ENCODE data around the gene BMF. TPM values are rescaled to one million over a fixed set of nuclear protein-coding genes. Genes with fewer than 3 reads are reported as not detected.

Gene BMF
- total and polyA plus RNA-seq, 4 donors, result 8.8 to 42.5 (median 11.1) TPM

GRCh38 chr15:40091861-40092255 lies 16.8 kb downstream of the BMF start:
- peak overlapping the region in 1 of 2 donors; percentile 57 for H3K9ac ChIP-seq (ENCODE audit: insufficient read depth in 1 of 2, low read length in 2 of 2)
- no peaks in the 10 kb centered on the region for H3K9me3 ChIP-seq (ENCODE audit: control insufficient read depth in 4 of 4, insufficient read depth in 3 of 4, low read length in 3 of 4)
- peaks cover 0 to 21% (median 10%) of the 10 kb centered on the region in 4 donors for H3K36me3 ChIP-seq (ENCODE audit: control insufficient read depth in 4 of 4, insufficient read depth in 4 of 4, low read length in 4 of 4)
- H3K4me1 ChIP-seq (ENCODE audit: control insufficient read depth in 5 of 5, insufficient read depth in 5 of 5, low read length in 5 of 5), result peaks cover 15 to 68% (median 46%) of the 10 kb centered on the region in 5 donors
- ATAC-seq (ENCODE audit: insufficient read depth, low FRiP score) (peak; percentile 8), DNase-seq (no peak)
- no peaks in the 10 kb centered on the region for H3K27me3 ChIP-seq (ENCODE audit: control insufficient read depth in 3 of 3, insufficient read depth in 3 of 3, low read length in 2 of 3)
- H3K4me3 ChIP-seq, result no peak overlapping the region
- peak overlapping the region in 1 of 2 donors; percentile 75 for H3K27ac ChIP-seq (ENCODE audit: low read depth in 1 of 2, low read length in 1 of 2)
- TF ChIP-seq CTCF (IDR thresholded peaks at IDR 0.05; ENCODE audit: control extremely low read depth, extremely low read depth), result no peak
- 34 to 52% methylated on average over 6 of the region's 6 CpGs for WGBS, 2 donors

GRCh38 chr15:40090774-40091455 lies 17.8 kb downstream of the BMF start:
- no peaks in the 10 kb centered on the region for H3K27me3 ChIP-seq (ENCODE audit: control insufficient read depth in 3 of 3, insufficient read depth in 3 of 3, low read length in 2 of 3)
- peaks cover 15 to 76% (median 43%) of the 10 kb centered on the region in 5 donors for H3K4me1 ChIP-seq (ENCODE audit: control insufficient read depth in 5 of 5, insufficient read depth in 5 of 5, low read length in 5 of 5)
- H3K9me3 ChIP-seq (ENCODE audit: control insufficient read depth in 4 of 4, insufficient read depth in 3 of 4, low read length in 3 of 4), result no peaks in the 10 kb centered on the region
- TF ChIP-seq CTCF (IDR thresholded peaks at IDR 0.05; ENCODE audit: control extremely low read depth, extremely low read depth), result no peak
- no peak for DNase-seq
- 90 to 92% methylated on average over 14 of the region's 14 CpGs for WGBS, 2 donors
- no peak for ATAC-seq (ENCODE audit: insufficient read depth, low FRiP score)
- peaks cover 0 to 20% (median 10%) of the 10 kb centered on the region in 4 donors for H3K36me3 ChIP-seq (ENCODE audit: control insufficient read depth in 4 of 4, insufficient read depth in 4 of 4, low read length in 4 of 4)
- H3K9ac ChIP-seq (ENCODE audit: insufficient read depth in 1 of 2, low read length in 2 of 2), result peak overlapping the region in 1 of 2 donors; percentile 57
- H3K27ac ChIP-seq (ENCODE audit: low read depth in 1 of 2, low read length in 1 of 2), result no peak overlapping the region
- no peak overlapping the region for H3K4me3 ChIP-seq

GRCh38 chr15:40088929-40089755 lies 19.5 kb downstream of the BMF start:
- Histone ChIP-seq H3K36me3 (ENCODE audit: control insufficient read depth in 4 of 4, insufficient read depth in 4 of 4, low read length in 4 of 4) (peaks cover 0 to 14% (median 10%) of the 10 kb centered on the region in 4 donors), H3K9me3 (ENCODE audit: control insufficient read depth in 4 of 4, insufficient read depth in 3 of 4, low read length in 3 of 4) (no peaks in the 10 kb centered on the region), H3K9ac (ENCODE audit: insufficient read depth in 1 of 2, low read length in 2 of 2) (no peak overlapping the region), H3K4me1 (ENCODE audit: control insufficient read depth in 5 of 5, insufficient read depth in 5 of 5, low read length in 5 of 5) (peaks cover 19 to 76% (median 41%) of the 10 kb centered on the region in 5 donors), H3K27me3 (ENCODE audit: control insufficient read depth in 3 of 3, insufficient read depth in 3 of 3, low read length in 2 of 3) (no peaks in the 10 kb centered on the region), H3K27ac (ENCODE audit: low read depth in 1 of 2, low read length in 1 of 2) (no peak overlapping the region), H3K4me3 (no peak overlapping the region)
- ATAC-seq (ENCODE audit: insufficient read depth, low FRiP score) (no peak), DNase-seq (no peak)
- TF ChIP-seq CTCF (IDR thresholded peaks at IDR 0.05; ENCODE audit: control extremely low read depth, extremely low read depth), result no peak
- 62 to 67% methylated on average over 7 of the region's 7 CpGs for WGBS, 2 donors
